GM06990 (cell line): ENCODE results near the gene SRL.
"Not testable (repeated sequence)": the region's sequence is repeated elsewhere in the genome, so short reads cannot be mapped to it uniquely, and the experiment has no call there.

Experiments
- DNase-seq: peaks from one replicate; pipeline ENCODE4 v3.0.0-alpha.2; 2011; ENCODE audit not compliant: insufficient read length; ENCODE audit errors: extremely low read depth
- H3K27me3 ChIP-seq: replicated peaks from 2 replicates; pipeline ENCODE4 v1.6.0; 2011; ENCODE audit warnings: low read length; ENCODE audit not compliant: control insufficient read depth, insufficient read depth
- H3K36me3 ChIP-seq: 2 replicates; pipeline ENCODE4 v1.5.1; 2011; ENCODE audit warnings: low read length; ENCODE audit not compliant: control insufficient read depth, insufficient read depth
- H3K4me3 ChIP-seq: replicated peaks from 2 replicates; pipeline ENCODE4 v1.5.1; 2011; ENCODE audit warnings: low read depth, mild to moderate bottlenecking, control low read depth, low read length
- CTCF ChIP-seq: IDR thresholded peaks from 2 replicates; pipeline ENCODE4 v1.5.1; 2011; ENCODE audit warnings: low read length, control low read depth, mild to moderate bottlenecking, inconsistent platforms; ENCODE audit not compliant: insufficient read depth, poor library complexity, severe bottlenecking

Gene SRL

GRCh38 chr16:4212934-4213296 is 29.0 kb downstream of the SRL start:
- Histone ChIP-seq H3K36me3 (no peaks in the 10 kb centered on the region), H3K4me3 (no peak overlapping the region), H3K27me3 (no peaks in the 10 kb centered on the region)
- TF ChIP-seq CTCF: no peak
- DNase-seq: no peak

- no peak for TF ChIP-seq CTCF
- Histone ChIP-seq H3K36me3 (no peaks in the 10 kb centered on the region), H3K27me3 (no peaks in the 10 kb centered on the region), H3K4me3 (no peak overlapping the region)
- no peak for DNase-seq
These were observed 29.5 kb downstream of the SRL start for GRCh38 chr16:4212211-4212933.

GRCh38 chr16:4211445-4212210 is 30.3 kb downstream of the SRL start:
- not testable (repeated sequence) for H3K27me3 ChIP-seq, DNase-seq, H3K36me3 ChIP-seq, H3K4me3 ChIP-seq

GRCh38 chr16:4209666-4210065 is 32.2 kb downstream of the SRL start:
- Histone ChIP-seq H3K4me3 (no peak overlapping the region), H3K27me3 (no peaks in the 10 kb centered on the region), H3K36me3 (no peaks in the 10 kb centered on the region)
- TF ChIP-seq CTCF: no peak
- no peak for DNase-seq

- Histone ChIP-seq H3K36me3 (no peaks in the 10 kb centered on the region), H3K4me3 (no peak overlapping the region), H3K27me3 (no peaks in the 10 kb centered on the region)
- no peak for TF ChIP-seq CTCF
- no peak for DNase-seq
These were observed 33.5 kb downstream of the SRL start for GRCh38 chr16:4208341-4208751.

GRCh38 chr16:4207683-4208340 is 34.1 kb downstream of the SRL start:
- H3K4me3 ChIP-seq: no peak overlapping the region
- H3K36me3 ChIP-seq: no peaks in the 10 kb centered on the region
- no peak for DNase-seq
- H3K27me3 ChIP-seq: no peaks in the 10 kb centered on the region
- no peak for TF ChIP-seq CTCF
